Measurements from ENCODE around the gene ALDH1A3. TPM values are rescaled to one million over a fixed set of nuclear protein-coding genes. Genes with fewer than 3 reads are reported as not detected.

Gene ALDH1A3
- total RNA-seq, 1 donor from 2014 or later, result 15.7 TPM

- no peak for ATAC-seq
These were observed 78.9 kb downstream of the ALDH1A3 start for GRCh38 chr15:100958326-100959065.

GRCh38 chr15:100959066-100960050 is 79.7 kb downstream of the ALDH1A3 start:
- ATAC-seq, result no peak

Other genes with a start within 250 kb of the ALDH1A3 start
- 14.2 TPM for gene LRRK1, start 39.5 kb downstream of the ALDH1A3 start, total RNA-seq

All from esophagus mucosa (tissue), 1 donor.